Lower lobe of right lung (tissue), 2 donors: ENCODE results near the gene STAB1. TPM values are rescaled to one million over a fixed set of nuclear protein-coding genes. Genes with fewer than 3 reads are reported as not detected.

Experiments used
- ATAC-seq, 2 donors: fragments of 200-7000 bp; cut with Tn5 transposase; one replicate each; pipeline ENCODE4 v1.9.1; 2020 to 2022; ENCODE audit warnings: mild to moderate bottlenecking in 2 of 2, moderate library complexity in 2 of 2
- DNase-seq: peaks from one replicate; pipeline ENCODE4 v3.0.0-alpha.2; 2020
- H3K27ac ChIP-seq: fragments of 200-600 bp; one replicate; pipeline ENCODE4 v1.8.0; 2022
- H3K27me3 ChIP-seq: fragments of 200-600 bp; one replicate; pipeline ENCODE4 v1.8.0; 2022; ENCODE audit warnings: low read depth
- H3K36me3 ChIP-seq: fragments of 200-600 bp; one replicate; pipeline ENCODE4 v1.8.0; 2022; ENCODE audit warnings: mild to moderate bottlenecking
- H3K4me1 ChIP-seq: fragments of 200-600 bp; one replicate; pipeline ENCODE4 v1.8.0; 2022
- H3K4me3 ChIP-seq: fragments of 200-600 bp; one replicate; pipeline ENCODE4 v1.8.0; 2022; ENCODE audit warnings: mild to moderate bottlenecking
- H3K9me3 ChIP-seq: fragments of 200-600 bp; one replicate; pipeline ENCODE4 v1.8.0; 2022
- CTCF ChIP-seq: fragments of 200-600 bp; IDR thresholded peaks from one replicate; pipeline ENCODE4 v1.8.0; 2022; ENCODE audit warnings: antibody characterized with exemption, mild to moderate bottlenecking
- intact Hi-C: fragments of 100-400 bp; cut with DNase I; formaldehyde crosslinking; loops from one replicate; pipeline ENCODE4 v1.11.0; 2022
- total RNA-seq: library from RNA; stranded (reverse); fragmentation: NEBNext Ultra II Directional; extraction: Animal tissue kit (Norgen Biotek cat#: 25700); gene quantifications from one replicate; pipeline ENCODE4 v1.2.1, GENCODE V29; 2021
- donor health status: DM: no; HTN: yes; CAD: no; lungs with severe emphysema.

STAB1 gene
- total RNA-seq, 1 donor from 2014 or later: 133 TPM

DNA sequence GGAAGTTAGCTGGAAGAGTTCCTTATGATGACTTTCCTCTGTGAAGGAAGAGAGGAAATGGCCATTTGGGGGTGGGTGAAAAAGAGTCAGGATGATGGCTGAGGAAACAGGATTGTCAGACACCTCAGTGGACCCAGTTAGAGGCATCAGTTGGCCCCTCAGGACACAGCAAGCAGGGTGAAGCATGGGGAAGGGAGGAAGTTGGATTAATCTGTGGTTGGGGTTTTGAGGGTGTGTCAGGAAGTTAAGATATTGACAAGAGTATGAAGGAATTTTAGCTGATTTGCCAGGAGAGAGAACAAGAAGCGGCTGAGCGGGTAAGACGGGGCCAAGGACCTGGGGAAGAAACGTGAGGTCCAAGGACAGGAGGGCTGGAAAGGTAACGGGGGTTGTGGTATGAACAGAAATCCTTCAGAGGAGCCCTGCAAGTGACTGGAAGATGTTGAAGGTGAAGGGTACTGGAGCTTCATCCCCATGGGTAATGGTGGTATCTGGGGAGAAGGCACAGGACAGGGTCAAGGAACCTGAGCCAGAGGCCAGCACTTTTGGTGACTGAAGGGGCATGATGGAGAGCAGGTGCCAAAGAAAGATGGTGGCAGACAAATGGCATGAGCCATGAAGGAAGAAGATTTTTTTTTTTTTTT, 44.0 kb downstream of the STAB1 start:
- Histone ChIP-seq H3K27ac (no peak overlapping the region), H3K27me3 (no peaks in the 10 kb centered on the region), H3K9me3 (no peaks in the 10 kb centered on the region), H3K36me3 (peaks cover 31% of the 10 kb centered on the region), H3K4me1 (peaks cover 53% of the 10 kb centered on the region), H3K4me3 (no peak overlapping the region)
- intact Hi-C loops: no loop called here
- DNase-seq: no peak
- no peak for ATAC-seq
- no peak for TF ChIP-seq CTCF

- Histone ChIP-seq H3K9me3 (no peaks in the 10 kb centered on the region), H3K27ac (no peak overlapping the region), H3K36me3 (peaks cover 43% of the 10 kb centered on the region), H3K27me3 (no peaks in the 10 kb centered on the region), H3K4me3 (no peak overlapping the region), H3K4me1 (peaks cover 36% of the 10 kb centered on the region)
- TF ChIP-seq CTCF: no peak
- DNase-seq: no peak
- ATAC-seq: no peak
- intact Hi-C loops: no loop called here
These were observed 45.9 kb downstream of the STAB1 start for GRCh38 chr3:52541050-52541449.

DNA sequence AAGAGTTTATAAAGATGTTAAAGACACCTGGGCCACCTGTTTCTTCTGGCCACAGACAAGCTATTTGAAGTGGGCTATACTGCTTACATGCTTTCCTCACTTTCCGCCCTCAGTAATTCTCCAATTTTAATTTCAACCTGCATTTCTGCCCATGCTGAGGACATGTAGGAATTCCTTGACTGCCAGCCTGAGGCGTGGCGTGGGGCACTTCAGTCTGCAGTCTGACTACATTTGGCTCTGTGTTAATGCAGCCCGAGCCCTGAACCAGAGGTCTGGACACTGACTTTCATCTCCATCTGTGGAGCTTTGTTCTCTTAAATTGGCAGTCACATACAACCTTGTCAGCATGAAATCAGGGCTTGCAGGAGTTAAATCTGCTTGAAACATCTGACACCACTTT, 49.8 kb downstream of the STAB1 start:
- H3K4me1 ChIP-seq: peaks cover 7% of the 10 kb centered on the region
- DNase-seq (no peak), ATAC-seq (peak; percentile 78 to 87)
- H3K4me3 ChIP-seq: no peak overlapping the region
- TF ChIP-seq CTCF: no peak
- no peaks in the 10 kb centered on the region for H3K27me3 ChIP-seq
- no peaks in the 10 kb centered on the region for H3K9me3 ChIP-seq
- peak overlapping the region; percentile 7 for H3K27ac ChIP-seq
- intact Hi-C loops: no loop called here
- H3K36me3 ChIP-seq: peaks cover 81% of the 10 kb centered on the region

GRCh38 chr3:52546111-52546901, 51.2 kb downstream of the STAB1 start:
- no peaks in the 10 kb centered on the region for H3K4me1 ChIP-seq
- peaks cover 81% of the 10 kb centered on the region for H3K36me3 ChIP-seq
- no peak for DNase-seq
- intact Hi-C loops: no loop called here
- no peak overlapping the region for H3K27ac ChIP-seq
- no peaks in the 10 kb centered on the region for H3K27me3 ChIP-seq
- no peak for ATAC-seq
- no peak for TF ChIP-seq CTCF
- no peak overlapping the region for H3K4me3 ChIP-seq
- no peaks in the 10 kb centered on the region for H3K9me3 ChIP-seq

DNA sequence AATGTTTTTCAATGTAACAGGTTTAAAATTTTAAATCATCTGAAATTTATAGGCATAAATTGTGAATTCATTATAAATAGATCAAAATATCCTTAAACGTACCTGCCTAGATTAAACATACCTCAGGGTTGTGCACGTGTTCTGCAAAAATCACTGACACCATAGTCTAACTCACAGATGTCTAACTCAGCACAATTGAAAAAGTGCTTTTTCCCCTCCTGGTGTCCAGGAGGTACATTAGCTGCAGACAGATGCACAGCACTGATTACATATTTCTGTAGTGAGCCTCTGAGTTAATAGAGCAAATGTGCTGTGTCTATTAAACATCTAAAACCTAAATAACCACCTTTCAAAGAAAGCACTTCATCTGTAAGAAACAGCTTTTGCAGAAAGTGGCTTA, 52.0 kb downstream of the STAB1 start:
- intact Hi-C loops: no loop called here

More for the DNA sequence above, 52.0 kb downstream of the STAB1 start:
- H3K27ac ChIP-seq: no peak overlapping the region
- DNase-seq (no peak), ATAC-seq (no peak)
- no peak for TF ChIP-seq CTCF
- H3K9me3 ChIP-seq: no peaks in the 10 kb centered on the region
- H3K36me3 ChIP-seq: peaks cover 82% of the 10 kb centered on the region
- H3K4me3 ChIP-seq: no peak overlapping the region
- H3K4me1 ChIP-seq: no peaks in the 10 kb centered on the region
- no peaks in the 10 kb centered on the region for H3K27me3 ChIP-seq
